ENCODE data around the gene RHOD.

- no peak for TF ChIP-seq POLR2A (IDR thresholded peaks at IDR 0.05; ENCODE audit: low read depth, low read length)
- TF ChIP-seq TAF1 (IDR thresholded peaks at IDR 0.05; ENCODE audit: borderline replicate concordance, low read depth, low read length): no peak
These were observed 2.7 kb upstream of the RHOD start for GRCh38 chr11:67053896-67054329.
